Ovary (tissue), 3 donors: ENCODE measurements around the gene RAVER2.
"Not testable (repeated sequence)": the region's sequence is repeated elsewhere in the genome, so short reads cannot be mapped to it uniquely, and the experiment has no call there.

Experiments used
- POLR2A ChIP-seq: fragments of 450-650 bp; IDR thresholded peaks from one replicate; pipeline ENCODE4 v1.6.1; 2017; ENCODE audit warnings: antibody characterized with exemption, mild to moderate bottlenecking, moderate library complexity
- TF ChIP-seq, protein P1 (sequence below), 3 donors: fragments of 450-650 bp in 2 of 3; fragments of 200-600 bp in 1 of 3; IDR thresholded peaks; one replicate each; pipeline versions ENCODE4 v1.5.1 to v1.8.0; 2016 to 2022; ENCODE audit warnings: antibody characterized with exemption in 3 of 3, mild to moderate bottlenecking in 1 of 3
- donor health status: DM: no; HTN: no; CAD: no.

DNA sequence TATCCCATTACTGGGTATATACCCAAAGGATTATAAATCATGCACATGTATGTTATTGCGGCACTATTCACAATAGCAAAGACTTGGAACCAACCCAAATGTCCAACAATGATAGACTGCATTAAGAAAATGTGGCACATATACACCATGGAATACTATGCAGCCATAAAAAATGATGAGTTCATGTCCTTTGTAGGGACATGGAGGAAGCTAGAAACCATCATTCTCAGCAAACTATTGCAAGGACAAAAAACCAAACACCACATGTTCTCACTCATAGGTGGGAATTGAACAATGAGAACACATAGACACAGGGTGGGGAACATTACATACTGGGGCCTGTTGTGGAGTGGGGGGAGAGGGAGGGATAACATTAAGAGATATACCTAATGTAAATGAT, 4.2 kb upstream of the RAVER2 start:
- TF ChIP-seq, protein P1, sequence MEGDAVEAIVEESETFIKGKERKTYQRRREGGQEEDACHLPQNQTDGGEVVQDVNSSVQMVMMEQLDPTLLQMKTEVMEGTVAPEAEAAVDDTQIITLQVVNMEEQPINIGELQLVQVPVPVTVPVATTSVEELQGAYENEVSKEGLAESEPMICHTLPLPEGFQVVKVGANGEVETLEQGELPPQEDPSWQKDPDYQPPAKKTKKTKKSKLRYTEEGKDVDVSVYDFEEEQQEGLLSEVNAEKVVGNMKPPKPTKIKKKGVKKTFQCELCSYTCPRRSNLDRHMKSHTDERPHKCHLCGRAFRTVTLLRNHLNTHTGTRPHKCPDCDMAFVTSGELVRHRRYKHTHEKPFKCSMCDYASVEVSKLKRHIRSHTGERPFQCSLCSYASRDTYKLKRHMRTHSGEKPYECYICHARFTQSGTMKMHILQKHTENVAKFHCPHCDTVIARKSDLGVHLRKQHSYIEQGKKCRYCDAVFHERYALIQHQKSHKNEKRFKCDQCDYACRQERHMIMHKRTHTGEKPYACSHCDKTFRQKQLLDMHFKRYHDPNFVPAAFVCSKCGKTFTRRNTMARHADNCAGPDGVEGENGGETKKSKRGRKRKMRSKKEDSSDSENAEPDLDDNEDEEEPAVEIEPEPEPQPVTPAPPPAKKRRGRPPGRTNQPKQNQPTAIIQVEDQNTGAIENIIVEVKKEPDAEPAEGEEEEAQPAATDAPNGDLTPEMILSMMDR (IDR thresholded peaks at IDR 0.05), result not testable (repeated sequence)
- TF ChIP-seq POLR2A, result not testable (repeated sequence)
